HG02970 (cell line): ENCODE data around the gene SLFN5.
"Not testable (repeated sequence)": the region's sequence is repeated elsewhere in the genome, so short reads cannot be mapped to it uniquely, and the experiment has no call there.

Source experiments
- ATAC-seq: cut with Tn5 transposase; IDR thresholded peaks from one replicate; pipeline ENCODE4 v1.9.1; 2021; ENCODE audit warnings: mild to moderate bottlenecking, moderate library complexity, moderate number of reproducible peaks; ENCODE audit not compliant: unreplicated experiment, low FRiP score

Gene SLFN5

GRCh38 chr17:35287286-35287811, 44.5 kb downstream of the SLFN5 start:
- ATAC-seq: no peak

DNA sequence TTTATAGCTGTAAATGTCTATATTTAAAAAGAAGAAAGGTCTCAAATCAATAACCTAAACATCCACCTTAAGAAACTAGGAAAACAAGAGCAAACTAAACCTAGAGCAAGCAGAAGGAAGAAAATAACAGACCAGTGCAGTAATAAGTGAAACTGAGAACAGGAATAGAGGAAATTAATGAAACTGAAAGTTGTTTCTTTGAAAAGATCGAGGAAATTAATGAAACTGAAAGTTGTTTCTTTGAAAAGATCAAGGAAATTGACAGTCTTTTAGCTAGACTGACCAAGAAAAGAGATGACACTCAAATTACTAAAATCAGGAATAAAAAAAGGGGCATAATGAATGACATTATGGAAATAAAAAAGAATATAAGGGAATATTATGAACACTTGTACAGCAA, 46.4 kb downstream of the SLFN5 start:
- no peak for ATAC-seq

DNA sequence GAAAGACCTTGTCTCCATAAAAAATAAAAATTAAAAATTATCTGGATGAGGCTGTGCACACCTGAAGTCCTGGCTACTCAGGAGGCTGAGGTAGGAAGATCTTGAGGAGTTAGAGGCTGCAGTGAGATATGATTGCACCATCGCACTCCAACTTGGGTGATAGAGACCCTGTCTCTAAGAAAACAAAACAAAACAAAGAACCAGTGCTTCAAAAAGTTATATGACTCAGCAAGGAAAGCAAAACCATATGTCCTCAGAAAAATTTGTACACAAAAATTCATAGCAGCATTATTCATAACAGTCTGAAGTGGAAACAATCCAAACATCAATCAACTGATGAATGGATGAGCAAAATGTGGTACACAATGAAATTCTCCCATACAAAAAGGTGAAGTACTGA, 48.9 kb downstream of the SLFN5 start:
- no peak for ATAC-seq

GRCh38 chr17:35293151-35293847, 50.4 kb downstream of the SLFN5 start:
- ATAC-seq: no peak

DNA sequence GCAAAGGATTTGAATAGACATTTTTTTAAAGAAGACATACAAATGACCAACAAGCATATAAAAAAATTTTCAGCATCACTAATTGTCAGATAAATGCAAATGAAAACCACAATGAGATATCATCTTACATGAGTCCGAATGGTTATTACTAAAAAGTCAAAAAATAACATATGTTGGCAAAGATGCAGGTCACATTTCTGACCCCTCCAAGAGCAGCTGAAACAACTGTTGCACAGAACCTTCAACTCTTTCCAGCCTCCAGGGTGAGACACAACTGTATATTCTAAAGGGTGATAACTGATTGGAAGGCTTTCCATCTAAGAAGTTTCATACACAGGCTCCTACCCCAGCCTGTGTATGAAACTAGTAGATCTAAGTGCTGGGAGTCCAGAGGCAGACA, 51.9 kb downstream of the SLFN5 start:
- no peak for ATAC-seq

GRCh38 chr17:35295686-35296085, 52.8 kb downstream of the SLFN5 start:
- no peak for ATAC-seq

DNA sequence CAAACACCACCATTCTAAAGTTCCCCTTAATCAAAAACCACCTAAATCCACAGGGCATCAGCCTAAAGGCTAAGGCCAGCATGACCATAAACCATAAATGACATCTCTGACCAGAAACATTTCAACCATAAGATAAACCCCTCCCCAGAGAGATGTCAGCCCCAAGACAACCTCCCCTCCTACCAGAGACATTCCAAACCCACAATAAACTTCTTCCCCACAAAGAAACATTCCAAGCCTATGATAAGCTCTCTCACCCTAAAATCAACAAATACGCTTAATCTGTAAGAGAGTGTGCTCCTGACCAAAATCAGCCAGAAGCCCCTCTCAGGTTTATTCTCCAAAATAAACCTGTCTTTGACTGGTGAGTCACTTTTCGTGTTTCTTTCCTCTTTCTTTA, 54.8 kb downstream of the SLFN5 start:
- ATAC-seq: no peak

GRCh38 chr17:35298639-35299038, 55.8 kb downstream of the SLFN5 start:
- ATAC-seq: no peak

- no peak for ATAC-seq
Measured at GRCh38 chr17:35299135-35299534, 56.3 kb downstream of the SLFN5 start.

- ATAC-seq: not testable (repeated sequence)
Measured at GRCh38 chr17:35309345-35309744, 66.5 kb downstream of the SLFN5 start.

- no peak for ATAC-seq
Measured at GRCh38 chr17:35312346-35312745, 69.5 kb downstream of the SLFN5 start.

DNA sequence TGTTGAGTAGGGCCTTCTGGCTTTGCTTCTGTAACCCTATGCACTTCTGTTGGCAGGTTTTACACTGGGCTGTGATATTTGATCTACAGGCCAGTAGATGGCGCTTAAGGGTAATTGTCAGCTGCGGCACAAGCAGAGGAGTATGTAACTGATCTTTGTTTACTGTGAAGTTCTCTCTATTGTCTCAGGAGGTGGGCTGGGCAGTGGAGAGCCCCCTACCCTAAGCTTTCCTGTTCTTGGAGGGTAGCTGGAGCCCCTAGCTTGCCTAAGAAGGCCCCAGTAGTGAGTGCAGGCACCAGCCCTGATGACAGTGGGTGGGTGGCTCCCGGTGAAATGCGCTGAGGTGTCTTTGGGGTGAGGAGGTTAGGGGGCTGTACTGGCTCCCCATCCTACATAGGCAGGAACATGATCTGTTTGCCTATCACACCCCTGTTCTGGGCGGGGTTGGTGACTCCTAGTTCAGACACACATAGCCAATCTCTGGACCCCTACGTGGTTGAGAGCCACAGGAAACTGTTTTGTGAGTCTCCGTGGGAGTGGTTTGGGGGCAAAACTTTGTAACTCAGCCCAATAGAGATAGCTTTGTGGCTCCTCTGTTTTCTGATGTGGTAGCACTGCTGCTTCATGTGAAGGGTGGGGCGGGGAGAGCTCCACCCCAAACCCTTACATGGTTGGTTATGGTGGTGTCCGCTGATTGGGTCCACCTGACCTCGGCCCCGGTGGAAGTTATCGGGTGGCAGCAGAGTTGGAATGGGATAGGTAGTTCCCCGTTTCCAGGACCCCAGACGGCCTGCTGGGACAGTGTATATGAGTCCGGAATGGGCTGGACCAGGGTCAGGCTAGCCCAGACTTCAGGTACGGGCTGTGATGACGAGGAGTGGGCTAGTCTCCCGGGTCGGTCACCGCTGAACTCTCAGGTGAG, 70.2 kb downstream of the SLFN5 start:
- ATAC-seq: no peak

GRCh38 chr17:35313875-35314409, 71.1 kb downstream of the SLFN5 start:
- no peak for ATAC-seq

DNA sequence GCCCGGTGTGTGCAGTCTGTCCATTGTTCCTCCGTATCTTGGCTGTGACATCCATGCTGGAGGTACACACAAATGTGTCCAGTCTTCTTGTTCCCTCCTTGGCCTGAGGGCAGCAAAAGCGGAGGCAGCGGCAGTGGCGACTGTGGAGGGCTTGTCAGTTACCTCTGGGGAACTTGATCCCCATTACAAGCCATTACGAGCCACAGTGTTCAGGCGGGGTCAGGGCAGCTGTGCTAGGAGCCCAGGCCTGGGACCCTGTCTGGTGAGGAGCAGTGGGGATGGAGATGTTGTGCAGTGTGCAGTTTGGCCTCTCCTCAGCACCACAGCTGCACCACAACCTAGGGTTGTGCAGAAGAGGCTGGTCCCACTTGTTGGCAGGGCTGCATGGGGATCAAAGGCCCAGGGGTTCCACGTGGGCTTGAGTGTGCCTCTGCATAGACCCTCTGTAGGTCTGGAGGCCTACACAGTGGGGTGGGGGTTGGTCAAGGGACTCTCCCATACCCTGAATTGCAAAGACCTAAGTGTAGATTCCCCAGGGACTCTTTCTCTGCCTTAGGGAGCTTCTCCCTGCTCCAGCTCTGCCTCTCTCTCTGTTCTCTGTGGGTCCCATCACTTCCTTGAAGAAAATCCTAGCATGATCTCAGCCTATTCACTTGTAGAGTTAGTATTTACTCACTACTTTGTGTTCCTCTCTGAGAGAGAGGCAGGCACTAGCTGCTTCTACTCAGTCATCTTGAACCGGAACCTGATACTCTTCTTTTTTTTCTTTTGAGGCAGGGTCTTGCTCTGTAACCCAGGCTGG, 71.7 kb downstream of the SLFN5 start:
- ATAC-seq: no peak

DNA sequence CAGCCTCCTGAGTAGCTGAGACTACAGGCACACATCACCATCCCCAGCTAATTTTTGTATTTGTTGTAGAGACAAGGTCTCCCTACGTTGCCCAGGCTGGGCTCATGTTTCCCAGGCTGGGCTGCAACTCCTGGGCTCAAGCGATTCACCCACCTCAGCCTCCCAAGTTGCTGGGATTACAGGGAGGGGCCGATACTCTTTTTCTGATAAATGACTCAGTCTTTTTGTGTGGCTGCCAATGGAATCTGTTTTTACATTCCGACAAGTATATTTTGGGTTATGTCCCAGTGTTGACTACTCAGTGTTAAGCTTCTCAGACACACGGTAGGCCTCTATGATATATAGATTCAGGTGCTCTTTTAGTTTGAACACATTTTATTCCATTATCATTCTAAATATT, 72.4 kb downstream of the SLFN5 start:
- ATAC-seq: no peak

DNA sequence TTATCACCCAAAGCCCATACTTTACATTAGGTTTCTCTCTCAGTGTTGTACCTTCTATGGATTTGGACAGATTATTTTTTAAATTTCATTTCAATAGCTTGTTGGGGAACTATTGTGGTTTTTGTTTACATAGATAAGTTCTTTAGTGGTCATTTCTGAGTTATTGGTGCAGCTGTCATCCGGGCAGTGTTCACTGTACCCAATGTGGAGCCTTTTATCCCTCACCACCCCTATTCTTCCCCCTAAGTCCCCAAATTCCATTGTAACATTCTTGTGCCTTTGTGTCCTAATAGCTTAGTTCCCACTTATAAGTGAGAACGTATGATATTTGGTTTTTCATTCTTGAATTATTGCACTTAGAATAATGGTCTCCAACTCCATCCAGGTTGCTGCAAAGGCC, 73.1 kb downstream of the SLFN5 start:
- ATAC-seq: no peak

- ATAC-seq: no peak
Measured at GRCh38 chr17:35322749-35323148, 79.9 kb downstream of the SLFN5 start.
